HG03342 (cell line): ENCODE data around the gene TUBB4B.
A peak's percentile ranks its signal among the peaks of the same experiment; 100 is the strongest.
"Not testable (repeated sequence)": the region's sequence is repeated elsewhere in the genome, so short reads cannot be mapped to it uniquely, and the experiment has no call there.

ENCODE experiments used
- ATAC-seq: cut with Tn5 transposase; IDR thresholded peaks from one replicate; pipeline ENCODE4 v1.9.1; 2021; ENCODE audit warnings: mild to moderate bottlenecking, moderate library complexity; ENCODE audit not compliant: unreplicated experiment

Gene TUBB4B

GRCh38 chr9:137250329-137251193, 9.5 kb downstream of the TUBB4B start:
- ATAC-seq = no peak

DNA sequence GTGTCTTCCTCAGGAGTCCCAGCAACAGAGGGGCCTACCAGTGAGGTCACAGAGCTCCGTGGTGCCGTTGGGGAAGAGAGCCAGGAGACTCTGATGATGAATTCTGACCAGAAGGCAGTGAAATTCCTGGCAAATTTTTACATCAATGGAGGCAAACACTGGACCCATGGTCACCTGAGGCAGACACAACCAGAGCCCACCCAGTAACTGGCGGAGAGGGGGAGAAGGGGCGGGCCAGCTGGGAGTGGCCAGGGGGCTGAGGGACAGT, 10.0 kb downstream of the TUBB4B start, which contains the start of gene STPG3:
TSS of gene STPG3 (plus strand) at position 93 of the 268 bp plus-strand sequence. CDS start at position 94, 1 bp downstream.
- no peak for ATAC-seq

DNA sequence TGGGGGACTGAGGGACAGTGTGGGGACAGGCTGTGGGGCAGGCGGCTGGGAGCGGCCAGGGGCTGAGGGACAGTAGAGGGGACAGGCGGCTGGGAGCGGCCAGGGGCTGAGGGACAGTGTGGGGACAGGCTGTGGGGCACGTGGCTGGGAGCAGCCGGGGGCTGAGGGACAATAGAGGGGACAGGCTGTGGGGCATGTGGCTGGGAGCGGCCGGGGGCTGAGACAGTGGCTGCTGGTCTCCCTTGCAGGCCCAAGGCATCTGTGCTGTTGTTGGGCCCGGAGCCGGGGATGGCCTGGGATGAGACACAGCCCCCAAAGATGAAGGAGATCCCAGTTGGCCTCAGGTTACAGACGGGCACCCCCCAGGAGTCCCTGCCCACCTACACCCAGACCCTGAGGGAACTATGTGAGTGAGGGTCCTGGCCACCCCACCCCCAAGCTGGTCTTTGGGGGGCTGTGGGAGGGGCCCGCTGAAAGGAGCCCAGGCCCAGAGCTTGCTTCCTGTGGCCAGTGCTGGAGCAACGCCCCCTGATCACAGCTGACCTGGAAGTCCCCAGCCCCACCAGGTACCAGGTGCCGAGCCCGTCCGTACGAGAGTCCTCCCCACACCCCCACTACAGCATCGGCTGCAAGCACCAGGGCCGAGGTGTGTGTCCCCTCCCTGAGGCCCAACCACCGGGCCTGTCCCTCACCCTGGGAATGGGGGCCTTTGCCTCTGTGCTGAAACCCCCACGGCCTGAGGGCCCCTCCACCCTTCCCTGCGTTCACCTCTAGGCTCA, 10.6 kb downstream of the TUBB4B start:
- no peak for ATAC-seq

GRCh38 chr9:137252555-137253506, 11.7 kb downstream of the TUBB4B start:
- no peak for ATAC-seq

DNA sequence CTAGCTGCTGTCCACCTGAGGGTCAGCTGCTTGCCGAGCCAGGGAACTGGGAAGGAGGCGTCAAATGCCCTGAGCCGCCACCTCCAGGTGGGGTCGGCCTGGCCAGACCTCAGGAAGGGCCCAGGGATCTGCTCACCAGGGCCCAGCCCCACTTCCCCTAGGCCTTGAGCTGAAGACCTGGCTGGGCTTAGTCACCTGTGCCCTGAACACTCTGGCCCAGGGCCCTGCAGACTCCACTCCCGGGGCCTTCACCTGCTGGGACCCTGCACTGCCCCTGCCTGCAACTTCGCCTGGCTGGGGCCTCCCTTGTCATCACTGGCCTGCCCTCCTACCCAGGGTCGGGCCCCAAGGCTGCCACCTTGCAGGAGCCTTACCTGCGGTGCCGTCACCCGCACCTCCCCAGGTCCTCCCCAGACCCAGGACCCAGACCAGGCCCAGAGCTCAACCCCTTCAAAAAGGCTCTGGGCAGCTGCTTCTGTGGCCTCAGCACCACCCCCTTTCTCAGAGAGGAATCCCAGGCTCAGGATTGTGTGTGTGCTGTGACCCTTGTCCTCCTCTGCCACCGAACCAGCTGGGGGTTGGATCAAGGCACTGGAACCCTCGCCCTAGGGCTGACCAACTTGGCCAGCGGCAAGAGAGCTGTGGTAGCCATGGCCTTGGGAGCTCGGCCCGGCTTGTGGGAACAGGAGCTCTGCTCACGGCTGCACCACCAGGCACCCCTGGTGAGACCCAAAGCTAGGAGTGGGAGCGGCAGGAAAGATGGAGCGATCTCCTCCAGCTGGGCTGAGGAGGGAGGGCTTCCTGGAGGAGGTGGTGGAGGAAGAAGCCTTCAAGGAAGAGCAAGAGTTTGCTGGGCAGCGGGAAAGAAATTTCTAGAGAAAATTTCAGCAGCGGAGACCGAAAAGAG, 12.9 kb downstream of the TUBB4B start:
- ATAC-seq = no peak

DNA sequence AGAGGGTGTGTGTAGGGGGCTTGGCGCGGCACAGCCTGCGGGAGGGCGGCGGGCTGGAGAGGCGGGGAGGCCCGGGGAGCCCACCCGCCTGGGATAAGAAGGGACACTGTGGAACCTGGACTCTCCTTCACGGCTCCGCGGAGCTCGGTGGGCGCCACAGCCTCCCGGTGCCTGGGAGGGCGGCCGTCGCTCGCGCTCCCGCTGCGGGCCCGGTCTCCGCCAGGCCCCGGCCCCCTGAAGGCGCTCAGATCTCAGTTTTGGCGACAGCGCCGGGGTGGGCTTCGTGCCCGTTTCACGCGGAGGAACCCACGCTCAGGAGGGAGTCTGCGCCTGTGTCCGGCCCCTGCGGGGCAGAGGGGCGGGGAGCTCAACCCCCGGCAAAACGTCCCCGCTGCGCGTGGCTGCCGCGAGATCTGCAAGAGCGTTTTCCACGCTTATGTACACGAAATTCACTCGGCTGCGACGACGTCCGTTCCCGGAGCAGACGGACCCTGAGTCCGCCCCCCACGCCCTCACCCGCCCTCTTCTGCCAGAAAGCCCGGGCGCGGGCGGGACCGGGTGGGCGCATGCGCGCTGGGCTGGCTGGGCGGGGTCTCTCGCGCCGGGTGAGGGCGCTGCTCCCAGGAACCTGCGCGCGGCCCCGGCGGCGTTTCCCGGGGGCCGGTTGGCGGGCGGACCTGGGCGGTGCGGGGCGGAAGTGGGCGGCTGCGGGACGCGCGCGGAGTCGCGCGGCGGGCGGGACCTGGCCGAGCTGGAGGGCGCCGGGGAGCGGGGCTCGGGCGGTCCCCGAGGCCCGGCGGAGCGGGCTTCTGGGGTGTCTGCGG, 13.7 kb downstream of the TUBB4B start, which contains the start of gene NELFB:
TSS of gene NELFB (plus strand) at position 704 of the 824 bp plus-strand sequence.
- peak; percentile 60 for ATAC-seq

- peak; percentile 7 for ATAC-seq
Measured at GRCh38 chr9:137255448-137256114, 14.5 kb downstream of the TUBB4B start.

GRCh38 chr9:137256362-137256761, 15.3 kb downstream of the TUBB4B start:
- ATAC-seq = no peak

DNA sequence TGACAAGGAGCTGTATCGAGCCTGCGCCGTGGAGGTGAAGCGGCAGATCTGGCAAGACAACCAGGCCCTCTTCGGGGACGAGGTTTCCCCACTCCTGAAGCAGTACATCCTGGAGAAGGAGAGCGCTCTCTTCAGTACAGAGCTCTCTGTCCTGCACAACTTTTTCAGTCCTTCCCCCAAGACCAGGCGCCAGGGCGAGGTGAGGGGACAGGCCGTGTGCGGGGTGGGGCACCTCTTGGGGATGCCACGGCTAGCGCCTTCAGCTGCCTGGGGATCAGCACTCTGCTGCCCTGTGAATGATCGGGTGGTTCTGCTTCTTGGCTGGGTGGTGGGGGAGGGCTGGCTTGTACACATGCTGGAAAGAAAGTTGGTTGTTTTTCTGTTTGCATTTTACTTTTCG, 15.8 kb downstream of the TUBB4B start:
- ATAC-seq = no peak

GRCh38 chr9:137262173-137262908, 21.3 kb downstream of the TUBB4B start:
- not testable (repeated sequence) for ATAC-seq

GRCh38 chr9:137262909-137263285, 21.8 kb downstream of the TUBB4B start:
- ATAC-seq = no peak

- no peak for ATAC-seq
Measured at GRCh38 chr9:137263506-137263905, 22.4 kb downstream of the TUBB4B start.

DNA sequence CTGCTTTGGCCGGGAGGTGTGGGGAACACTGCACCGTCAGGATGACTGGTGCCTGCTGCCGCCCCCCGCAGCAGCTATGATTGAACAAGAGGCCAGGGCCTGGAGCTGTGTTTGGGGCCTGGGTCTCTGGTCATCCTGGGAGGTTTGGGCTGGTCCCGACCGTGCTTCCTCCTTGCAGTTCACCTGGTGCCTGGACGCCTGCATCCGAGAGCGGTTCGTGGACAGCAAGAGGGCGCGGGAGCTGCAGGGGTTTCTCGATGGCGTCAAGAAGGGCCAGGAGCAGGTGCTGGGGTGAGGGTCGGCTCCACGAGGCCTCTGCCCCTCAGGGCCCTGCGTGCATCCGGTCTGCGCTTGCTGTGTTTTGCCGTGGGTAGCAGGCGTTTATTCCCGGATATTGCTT, 23.0 kb downstream of the TUBB4B start:
- ATAC-seq = no peak

DNA sequence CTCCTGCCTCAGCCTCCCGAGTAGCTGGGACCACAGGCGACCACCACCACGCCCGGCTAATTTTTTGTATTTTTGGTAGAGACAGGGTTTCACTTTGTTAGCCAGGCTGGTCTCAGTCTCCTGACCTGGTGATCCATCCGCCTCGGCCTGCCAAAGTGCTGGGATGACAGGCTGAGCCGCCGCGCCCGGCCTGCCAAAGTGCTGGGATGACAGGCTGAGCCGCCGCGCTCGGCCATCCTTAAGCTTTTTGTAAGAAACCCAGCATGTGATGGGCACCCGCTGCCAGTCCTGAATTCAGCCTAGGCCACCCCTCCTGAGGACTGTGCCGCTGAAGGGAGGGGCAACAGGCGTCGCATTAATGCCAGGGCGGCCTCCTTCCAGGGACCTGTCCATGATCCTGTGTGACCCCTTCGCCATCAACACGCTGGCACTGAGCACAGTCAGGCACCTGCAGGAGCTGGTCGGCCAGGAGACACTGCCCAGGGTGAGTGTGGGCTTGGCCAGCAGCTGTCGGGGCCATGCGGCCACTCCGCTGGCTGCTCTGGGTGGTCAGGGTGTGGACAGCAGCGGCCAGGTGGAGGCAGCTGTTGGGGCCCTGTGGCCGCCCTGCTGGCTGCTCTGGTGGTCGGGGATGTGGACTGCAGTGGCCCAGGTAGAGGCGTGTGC, 24.5 kb downstream of the TUBB4B start:
- ATAC-seq = no peak

DNA sequence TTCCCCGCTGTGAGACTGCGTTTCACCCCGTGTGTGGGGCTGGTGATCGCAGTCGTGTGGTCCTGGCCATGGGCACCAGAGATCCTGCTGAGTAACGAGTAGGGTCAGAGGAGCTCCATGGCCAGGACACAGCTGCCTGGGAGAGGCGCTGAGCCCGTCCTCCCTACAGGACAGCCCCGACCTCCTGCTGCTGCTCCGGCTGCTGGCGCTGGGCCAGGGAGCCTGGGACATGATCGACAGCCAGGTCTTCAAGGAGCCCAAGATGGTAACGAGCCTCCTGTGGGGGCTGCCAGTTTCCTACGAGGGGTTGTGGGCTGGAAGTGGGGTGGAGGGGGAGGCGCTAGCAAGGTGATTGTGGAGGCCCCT, 25.1 kb downstream of the TUBB4B start:
- no peak for ATAC-seq

- ATAC-seq = no peak
Measured at GRCh38 chr9:137266585-137267453, 25.7 kb downstream of the TUBB4B start.
